K562 (cell line): ENCODE results near the gene TICRR. TPM values are rescaled to one million over a fixed set of nuclear protein-coding genes. Genes with fewer than 3 reads are reported as not detected.
A peak's percentile ranks its signal among the peaks of the same experiment; 100 is the strongest.

ENCODE experiments used
- ATAC-seq: fragments of 200-7000 bp; cut with Tn5 transposase; 3 replicates; pipeline ENCODE4 v1.9.1; 2020; ENCODE audit warnings: moderate library complexity
- BruUV-seq: library from RNA; stranded (reverse); fragments of 400-500 nt; replicated peaks from 2 replicates; lab custom pipeline; 2021; lab: Mats Ljungman, UMichigan
- CTCF ChIA-PET: fragments of 300-600 bp; formaldehyde crosslinking; extraction: SDS; loops from one replicate; lab custom pipeline; 2021; ENCODE audit warnings: low intra/inter-chr PET ratio; lab: Yijun Ruan, JAX
- POLR2A ChIA-PET: fragments of 300-600, 350-650 bp; sonication (Branson Sonifier 250); formaldehyde crosslinking; extraction: SDS; loops from one replicate; lab custom pipeline; 2021; ENCODE audit warnings: antibody characterized with exemption, inconsistent platforms; lab: Yijun Ruan, JAX
- DNase-seq, 4 experiments: peaks; one replicate each; pipeline versions ENCODE4 v3.0.0 to v3.0.0-alpha.2; 2011 to 2018; ENCODE audit warnings: low spot score in 3 of 4, mixed read lengths in 3 of 4; ENCODE audit errors: extremely low read depth in 1 of 4
- FAIRE-seq: peaks from 2 replicates; lab custom pipeline; 2011; peaks lifted over from hg19 to GRCh38; lab: Jason Lieb, UNC
- H2AFZ ChIP-seq: 2 replicates; pipeline ENCODE4 v1.6.0; 2011; ENCODE audit warnings: low read depth, low read length, control low read depth, inconsistent platforms
- H3K27ac ChIP-seq: fragments of 200-600 bp; 3 replicates; pipeline ENCODE4 v1.8.0; 2011; ENCODE audit warnings: low read depth, mild to moderate bottlenecking, control low read depth, inconsistent platforms, low read length, moderate library complexity, mixed read lengths; ENCODE audit errors: extremely low read depth
- H3K27me3 ChIP-seq, 2 experiments: fragments of 300-600 bp in 1 of 2; 2 replicates in 1 of 2; 3 replicates in 1 of 2; pipeline versions ENCODE4 v1.6.0 to v1.8.0; 2011; ENCODE audit warnings: inconsistent platforms in 2 of 2, low read length in 2 of 2, mild to moderate bottlenecking in 1 of 2, mixed read lengths in 1 of 2, moderate library complexity in 1 of 2; ENCODE audit not compliant: control insufficient read depth in 2 of 2, insufficient read depth in 2 of 2
- H3K36me3 ChIP-seq: fragments of 300-600 bp; 3 replicates; pipeline ENCODE4 v1.8.0; 2011; ENCODE audit warnings: mild to moderate bottlenecking, low read length, inconsistent platforms; ENCODE audit not compliant: control insufficient read depth, insufficient read depth
- H3K4me1 ChIP-seq, 2 experiments: fragments of 200-600 bp in 1 of 2; replicated peaks in 1 of 2; 2 replicates in 1 of 2; 3 replicates in 1 of 2; pipeline versions ENCODE4 v1.5.1 to v1.8.0; 2011; ENCODE audit warnings: inconsistent platforms in 2 of 2, low read length in 2 of 2, mild to moderate bottlenecking in 1 of 2, mixed read lengths in 1 of 2, moderate library complexity in 1 of 2; ENCODE audit not compliant: control insufficient read depth in 2 of 2, insufficient read depth in 2 of 2
- H3K4me2 ChIP-seq: 2 replicates; pipeline ENCODE4 v1.6.1; 2011; ENCODE audit warnings: low read length, control low read depth, inconsistent platforms, mixed read lengths; ENCODE audit not compliant: insufficient read depth
- H3K4me3 ChIP-seq: fragments of 200-600 bp; sonication (generic), shearing (Covaris generic); 2 replicates; pipeline ENCODE4 v1.5.1; 2016; ENCODE audit warnings: control low read depth, inconsistent platforms
- H3K79me2 ChIP-seq: fragments of 200-600 bp; 3 replicates; pipeline ENCODE4 v1.8.0; 2011; ENCODE audit warnings: low read length, inconsistent platforms; ENCODE audit not compliant: control insufficient read depth, insufficient read depth
- H3K9ac ChIP-seq, 2 experiments: 2 replicates each; pipeline versions ENCODE4 v1.6.0 to v1.6.1; 2011; ENCODE audit warnings: low read depth in 2 of 2, low read length in 2 of 2, control low read depth in 1 of 2, inconsistent platforms in 1 of 2, mild to moderate bottlenecking in 1 of 2, mixed read lengths in 1 of 2; ENCODE audit not compliant: insufficient read depth in 1 of 2
- H3K9me1 ChIP-seq: one replicate; pipeline ENCODE4 v1.6.0; 2011; ENCODE audit warnings: inconsistent platforms, mild to moderate bottlenecking, low read length, moderate library complexity; ENCODE audit not compliant: control insufficient read depth, insufficient read depth
- H3K9me3 ChIP-seq: replicated peaks from 2 replicates; pipeline ENCODE4 v1.5.1; 2011; ENCODE audit warnings: low read depth, low read length, inconsistent platforms; ENCODE audit not compliant: control insufficient read depth, insufficient read depth
- H4K20me1 ChIP-seq: replicated peaks from 2 replicates; pipeline ENCODE4 v1.6.1; 2011; ENCODE audit warnings: low read length, inconsistent platforms, mixed read lengths; ENCODE audit not compliant: control insufficient read depth, insufficient read depth
- ARID4B ChIP-seq: sonication (generic); formaldehyde crosslinking; IDR thresholded peaks from 2 replicates; pipeline ENCODE4 v1.8.0; 2022; ENCODE audit warnings: mild to moderate bottlenecking, missing genetic modification reagents
- CBX2 ChIP-seq: fragments of 200-600 bp; sonication (generic); IDR thresholded peaks from one replicate; pipeline ENCODE4 v1.6.1; 2012; ENCODE audit warnings: mild to moderate bottlenecking, low read length, inconsistent platforms; ENCODE audit not compliant: insufficient read depth, poor library complexity, severe bottlenecking
- DACH1 ChIP-seq: fragments of 450-650 bp; IDR thresholded peaks from 2 replicates; pipeline ENCODE4 v1.6.1; 2018; ENCODE audit not compliant: partially characterized antibody
- FOXK1 ChIP-seq: sonication (generic); formaldehyde crosslinking; IDR thresholded peaks from 2 replicates; pipeline ENCODE4 v1.8.0; 2022; ENCODE audit warnings: missing genetic modification reagents, mild to moderate bottlenecking, borderline replicate concordance
- FOXK2 ChIP-seq, 2 experiments: fragments of 450-650 bp; IDR thresholded peaks in 1 of 2; conservative IDR thresholded peaks in 1 of 2; 2 replicates each; pipeline ENCODE4 v1.6.1; 2016; ENCODE audit warnings: low read depth in 2 of 2, mild to moderate bottlenecking in 1 of 2
- JUNB ChIP-seq: fragments of 450-650 bp; formaldehyde crosslinking; conservative IDR thresholded peaks from 2 replicates; pipeline ENCODE4 v1.4.0; 2020; ENCODE audit warnings: mild to moderate bottlenecking
- KLF16 ChIP-seq: IDR thresholded peaks from 2 replicates; pipeline ENCODE4 v1.6.1; 2016; ENCODE audit warnings: antibody characterized with exemption
- MCM2 ChIP-seq: fragments of 450-650 bp; IDR thresholded peaks from 2 replicates; pipeline ENCODE4 v1.6.1; 2017; ENCODE audit warnings: low read depth, mild to moderate bottlenecking
- MCM7 ChIP-seq, 2 experiments: fragments of 450-650 bp; IDR thresholded peaks; 2 replicates each; pipeline ENCODE4 v1.6.1; 2016 to 2018
- SAP30 ChIP-seq: fragments of 200-600 bp; sonication (generic); IDR thresholded peaks from 2 replicates; pipeline ENCODE4 v1.6.1; 2012; ENCODE audit warnings: borderline replicate concordance, low read depth, mild to moderate bottlenecking, moderate library complexity, low read length, control low read depth, inconsistent platforms; ENCODE audit not compliant: insufficient read depth, poor library complexity, severe bottlenecking
- SIN3B ChIP-seq: fragments of 450-650 bp; IDR thresholded peaks from 2 replicates; pipeline ENCODE4 v1.6.1; 2017; ENCODE audit warnings: low read depth, mild to moderate bottlenecking, moderate library complexity
- SRSF7 ChIP-seq: fragments of 200-400 bp; formaldehyde crosslinking; optimal IDR thresholded peaks from 2 replicates; pipeline ENCODE3; 2017; ENCODE audit warnings: mild to moderate bottlenecking, low read depth, low read length
- SRSF9 ChIP-seq: fragments of 200-400 bp; formaldehyde crosslinking; IDR thresholded peaks from 2 replicates; pipeline ENCODE4 v1.6.1; 2017; ENCODE audit warnings: low read depth, low read length, borderline replicate concordance
- TEAD1 ChIP-seq, 2 experiments: fragments of 450-650 bp in 1 of 2; sonication (generic) in 1 of 2; formaldehyde crosslinking; IDR thresholded peaks; 2 replicates each; pipeline versions ENCODE4 v1.4.0 to v1.8.0; 2020 to 2022; ENCODE audit warnings: mild to moderate bottlenecking in 2 of 2, missing genetic modification reagents in 1 of 2
- VEZF1 ChIP-seq: fragments of 200-800 bp; sonication (Bioruptor generic); IDR thresholded peaks from 2 replicates; pipeline ENCODE4 v1.6.1; 2017; ENCODE audit warnings: missing genetic modification characterization, missing compliant biosample characterization
- ZFX ChIP-seq: sonication (generic); formaldehyde crosslinking; IDR thresholded peaks from 2 replicates; pipeline ENCODE4 v1.8.0; 2022; ENCODE audit warnings: mild to moderate bottlenecking, missing genetic modification reagents, moderate library complexity
- ZNF561 ChIP-seq: fragments of 450-650 bp; formaldehyde crosslinking; conservative IDR thresholded peaks from 2 replicates; pipeline ENCODE4 v1.4.0; 2020; ENCODE audit warnings: mild to moderate bottlenecking, moderate library complexity
- ZNF75A ChIP-seq: fragments of 450-650 bp; formaldehyde crosslinking; IDR thresholded peaks from 2 replicates; pipeline ENCODE4 v1.4.0; 2020; ENCODE audit warnings: mild to moderate bottlenecking
- WGBS: fragments of 100-300 bp; shearing (Covaris generic); methylation state at CpG from one replicate; pipeline ENCODE4 v1.1.6; 2016; ENCODE audit warnings: low coverage, mixed read lengths; ENCODE audit not compliant: insufficient coverage; ENCODE audit errors: missing lambda C conversion rate; 5-methylcytosine and 5-hydroxymethylcytosine counted together
- in situ Hi-C: fragments of 300-500 bp; cut with MboI; formaldehyde crosslinking; loops from 4 replicates; pipeline ENCODE4 v1.15.0; 2018; ENCODE audit warnings: inconsistent platforms, mixed read lengths
- intact Hi-C: fragments of 100-400 bp; cut with micrococcal nuclease; formaldehyde crosslinking; loops from 2 replicates; pipeline ENCODE4 v1.14.2; 2022
- polyA plus RNA-seq, 8 experiments: library from polyadenylated mRNA; depleted of rRNA in 4 of 8; stranded (reverse) in 5 of 8; unstranded in 3 of 8; fragments of >200 nt; fragmentation: Nextera tagmentation in 2 of 8; fragmentation: Illumina TruSeq in 1 of 8; extraction: Ambion mirVana in 2 of 8; extraction: Trizol in 1 of 8; gene quantifications; 2 replicates each; pipeline versions ENCODE4 v1.2.1 to v1.2.3, GENCODE V29; 2011 to 2014; ENCODE audit warnings: inconsistent platforms in 1 of 8, missing spikeins in 1 of 8
- total RNA-seq, 7 experiments: library from RNA; depleted of rRNA in 6 of 7; stranded (reverse); fragments of >200 nt in 6 of 7; fragmentation: Illumina TruSeq in 2 of 7; extraction: Trizol in 2 of 7; gene quantifications; 2 replicates each; pipeline versions ENCODE4 v1.2.1 to v1.2.3, GENCODE V29; 2011 to 2021; ENCODE audit warnings: low replicate concordance in 1 of 7

TICRR gene
- total and polyA plus RNA-seq, 9 of the 15 experiments (the other 6 are each of a cell fraction or from before 2014, with no cell fraction given): 0.84 to 22.9 (median 13.7) TPM

DNA sequence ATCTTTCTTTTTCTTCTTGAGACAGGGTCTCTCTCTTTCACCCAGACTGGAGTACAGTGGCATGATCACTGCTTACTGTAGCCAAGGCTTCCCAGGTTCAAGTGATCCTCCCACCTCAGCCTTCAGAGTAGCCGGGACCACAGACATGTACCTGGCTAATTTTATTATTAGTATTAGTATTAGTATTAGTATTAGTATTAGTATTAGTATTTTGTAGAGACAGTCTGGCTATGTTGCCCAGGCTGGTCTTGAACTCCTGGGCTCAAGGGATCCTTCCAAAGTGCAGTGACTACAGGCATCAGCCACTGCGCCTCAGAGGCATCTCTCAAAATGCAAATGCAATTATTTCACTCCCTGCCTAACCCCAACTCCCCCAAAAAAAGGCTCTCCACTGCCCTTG is 78.3 kb downstream of the TICRR start:
- Histone ChIP-seq H3K4me1 (peaks cover 0 to 22% of the 10 kb centered on the region in 2 experiments; a peak in 4 of 5 replicates), H3K79me2 (no peaks in the 10 kb centered on the region), H3K36me3 (no peaks in the 10 kb centered on the region), H3K27me3 (peaks cover 7 to 35% of the 10 kb centered on the region in 2 experiments; a peak in 3 of 5 replicates), H3K9ac (no peak overlapping the region), H2AFZ (no peak overlapping the region), H3K4me2 (no peak overlapping the region), H4K20me1 (no peaks in the 10 kb centered on the region), H3K9me3 (no peaks in the 10 kb centered on the region), H3K27ac (no peak overlapping the region), H3K4me3 (no peak overlapping the region), H3K9me1 (no peaks in the 10 kb centered on the region)
- WGBS: 65% methylated on average over 2 of the region's 2 CpGs
- no TSS peak for BruUV-seq
- ATAC-seq (no peak), FAIRE-seq (no peak), DNase-seq (no peak)
- TF ChIP-seq SAP30 (no peak), FOXK1 (CRISPR knock-in tag) (0 out of 2 replicates have a peak, but pooled peaks have one; percentile 64), ZFX (CRISPR knock-in tag) (no peak), TEAD1 (CRISPR knock-in tag; IDR thresholded peaks at IDR 0.05) (no peak), DACH1 (peak; percentile 98), ZNF561 (CRISPR knock-in tag) (no peak), SRSF9 (no peak), ARID4B (CRISPR knock-in tag) (no peak), CBX2 (no peak), VEZF1 (no peak), JUNB (CRISPR knock-in tag) (no peak), MCM2 (no peak), KLF16 (no peak), FOXK2 (conservative IDR thresholded peaks at IDR 0.05 in 1 of 2, IDR thresholded peaks at IDR 0.05 in 1 of 2; ENCODE audit: low read depth in 2 of 2) (no peak), ZNF75A (CRISPR knock-in tag) (no peak), SRSF7 (no peak), MCM7 (IDR thresholded peaks at IDR 0.05) (peak in 1 of 2 experiments; percentile 91; a peak in 1 of 4 replicates), SIN3B (no peak)
- intact Hi-C loops: no loop called here
- in situ Hi-C loops: no loop called here
- ChIA-PET CTCF (no interaction called here), POLR2A (no interaction called here)
